Ishikawa (cell line): ENCODE results near the gene TENT5C.

Source experiments
- CEBPB ChIP-seq: IDR thresholded peaks from 2 replicates; pipeline ENCODE4 v1.6.1; 2012
- CREB1 ChIP-seq: IDR thresholded peaks from 2 replicates; pipeline ENCODE4 v1.6.1; 2012; ENCODE audit warnings: low read depth
- EGR1 ChIP-seq: IDR thresholded peaks from 2 replicates; pipeline ENCODE4 v1.6.1; 2012
- EP300 ChIP-seq: IDR thresholded peaks from 2 replicates; pipeline ENCODE4 v1.6.1; 2012; ENCODE audit warnings: borderline replicate concordance
- FOXM1 ChIP-seq: IDR thresholded peaks from 2 replicates; pipeline ENCODE4 v1.6.1; 2012; ENCODE audit warnings: low read depth, borderline replicate concordance
- NFIC ChIP-seq: IDR thresholded peaks from 2 replicates; pipeline ENCODE4 v1.6.1; 2012
- RAD21 ChIP-seq: IDR thresholded peaks from 2 replicates; pipeline ENCODE4 v1.6.1; 2012; ENCODE audit warnings: low read depth
- TAF1 ChIP-seq: IDR thresholded peaks from 2 replicates; pipeline ENCODE4 v1.6.1; 2012; ENCODE audit warnings: low read depth, mild to moderate bottlenecking
- TCF12 ChIP-seq: IDR thresholded peaks from 2 replicates; pipeline ENCODE4 v1.6.1; 2012; ENCODE audit warnings: low read depth
- TEAD4 ChIP-seq: IDR thresholded peaks from 2 replicates; pipeline ENCODE4 v1.6.1; 2012
- YY1 ChIP-seq: IDR thresholded peaks from 2 replicates; pipeline ENCODE4 v1.6.1; 2012; ENCODE audit warnings: low read depth
- ZBTB7A ChIP-seq: IDR thresholded peaks from 2 replicates; pipeline ENCODE4 v1.6.1; 2012; ENCODE audit warnings: low read depth
- TF ChIP-seq, protein P1 (sequence below): IDR thresholded peaks from 2 replicates; pipeline ENCODE4 v1.6.1; 2012
- TF ChIP-seq, protein P2 (sequence below): IDR thresholded peaks from 2 replicates; pipeline ENCODE4 v1.6.1; 2012; ENCODE audit warnings: low read depth, mild to moderate bottlenecking
- TF ChIP-seq, protein P3 (sequence below): IDR thresholded peaks from 2 replicates; pipeline ENCODE4 v1.6.1; 2012

Gene TENT5C

DNA sequence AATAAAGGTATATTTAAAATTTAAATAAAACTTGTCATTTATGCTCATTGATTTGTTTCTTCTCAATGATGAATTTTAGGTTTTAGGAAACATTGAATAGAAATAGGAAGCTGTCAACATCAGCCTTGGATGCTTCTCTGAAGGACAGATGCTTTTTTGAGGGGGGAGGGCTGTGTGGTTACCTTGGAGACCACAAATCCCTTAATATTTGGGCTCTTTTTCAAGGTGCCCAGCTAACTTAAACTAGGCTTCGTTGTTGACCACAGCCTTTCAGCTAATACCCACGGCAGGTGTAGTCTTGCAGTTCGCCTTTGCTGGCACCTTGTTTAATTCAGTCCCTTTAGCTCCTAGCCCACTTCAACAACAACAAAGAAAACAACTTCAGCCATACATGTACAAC lies 22.5 kb downstream of the TENT5C start:
- TF ChIP-seq FOXM1, result no peak

DNA sequence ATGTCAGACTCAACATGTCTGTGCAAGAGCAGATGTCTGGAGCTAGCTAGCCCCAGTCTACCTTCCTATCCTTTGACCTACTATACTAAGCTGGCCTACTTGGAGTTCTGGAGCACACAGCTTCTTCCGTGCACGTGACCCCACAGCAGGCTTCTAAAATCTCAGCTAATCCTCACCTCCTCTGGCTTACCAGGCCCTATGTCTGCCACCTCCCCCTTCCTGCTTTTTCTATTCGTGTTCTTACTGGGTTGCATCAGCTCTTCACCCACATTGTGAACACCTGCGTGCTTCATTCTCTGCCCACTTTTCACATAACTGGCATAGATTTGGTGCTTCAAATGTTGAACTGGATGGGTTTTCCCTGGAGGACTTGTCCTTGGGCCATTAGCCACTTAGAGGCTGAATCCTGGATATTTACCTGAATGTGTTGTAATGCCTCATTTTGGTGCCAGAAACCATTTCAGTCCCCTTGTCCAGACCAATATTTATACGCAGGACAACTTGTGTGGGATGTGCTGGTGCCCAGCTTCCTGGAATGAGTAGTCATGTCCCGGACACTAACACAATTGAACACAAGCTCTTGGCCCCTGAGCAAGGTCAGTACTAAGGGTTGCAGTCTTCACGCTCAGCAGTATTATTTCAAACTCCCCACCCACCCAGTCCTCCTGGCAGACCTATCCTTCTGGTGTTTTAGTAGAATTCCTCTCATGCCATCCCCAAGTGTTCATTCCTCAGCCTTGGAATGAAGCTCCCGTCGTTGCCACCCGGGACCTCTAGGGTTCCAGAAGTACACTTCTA lies 24.0 kb downstream of the TENT5C start:
- no peak for TF ChIP-seq RAD21
- TF ChIP-seq ZBTB7A, result no peak
- no peak for TF ChIP-seq TEAD4
- TF ChIP-seq FOXM1, result no peak
- no peak for TF ChIP-seq EP300
- no peak for TF ChIP-seq EGR1
- TF ChIP-seq CREB1, result no peak
- no peak for TF ChIP-seq YY1
- TF ChIP-seq, protein P1, sequence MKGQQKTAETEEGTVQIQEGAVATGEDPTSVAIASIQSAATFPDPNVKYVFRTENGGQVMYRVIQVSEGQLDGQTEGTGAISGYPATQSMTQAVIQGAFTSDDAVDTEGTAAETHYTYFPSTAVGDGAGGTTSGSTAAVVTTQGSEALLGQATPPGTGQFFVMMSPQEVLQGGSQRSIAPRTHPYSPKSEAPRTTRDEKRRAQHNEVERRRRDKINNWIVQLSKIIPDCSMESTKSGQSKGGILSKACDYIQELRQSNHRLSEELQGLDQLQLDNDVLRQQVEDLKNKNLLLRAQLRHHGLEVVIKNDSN, result no peak
- no peak for TF ChIP-seq NFIC
- TF ChIP-seq CEBPB, result no peak
- TF ChIP-seq TAF1, result no peak
- TF ChIP-seq TCF12, result no peak

DNA sequence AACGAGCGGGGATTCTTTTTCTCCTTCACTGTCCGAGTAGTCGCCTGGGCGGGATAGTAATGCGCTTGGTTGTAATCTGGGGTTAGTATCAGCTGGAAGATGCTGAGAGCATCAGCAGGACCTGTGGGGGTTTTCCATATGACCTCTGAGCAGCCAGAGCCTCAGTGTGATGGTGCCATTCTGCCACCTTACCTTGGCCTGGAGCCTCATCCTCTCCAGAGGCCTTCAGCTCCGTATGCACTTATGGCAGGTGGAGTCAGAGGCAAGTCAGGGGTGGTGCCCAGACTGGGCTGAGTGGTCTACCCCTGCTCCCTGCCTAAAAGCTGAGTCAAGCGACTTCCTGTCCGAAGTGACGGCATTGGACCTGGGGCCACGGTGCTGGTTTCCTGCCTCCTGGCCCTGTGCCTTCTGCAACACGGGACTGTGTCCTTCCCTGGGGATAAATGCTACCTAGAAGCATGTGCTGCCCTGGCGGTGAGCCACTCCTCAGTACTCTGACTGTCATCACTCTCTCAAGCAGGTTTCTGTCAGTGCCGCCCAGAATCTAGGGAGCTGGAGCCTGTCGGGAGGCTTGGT lies 24.7 kb downstream of the TENT5C start:
- no peak for TF ChIP-seq CREB1
- no peak for TF ChIP-seq TCF12
- no peak for TF ChIP-seq NFIC
- no peak for TF ChIP-seq YY1
- TF ChIP-seq, protein P2, sequence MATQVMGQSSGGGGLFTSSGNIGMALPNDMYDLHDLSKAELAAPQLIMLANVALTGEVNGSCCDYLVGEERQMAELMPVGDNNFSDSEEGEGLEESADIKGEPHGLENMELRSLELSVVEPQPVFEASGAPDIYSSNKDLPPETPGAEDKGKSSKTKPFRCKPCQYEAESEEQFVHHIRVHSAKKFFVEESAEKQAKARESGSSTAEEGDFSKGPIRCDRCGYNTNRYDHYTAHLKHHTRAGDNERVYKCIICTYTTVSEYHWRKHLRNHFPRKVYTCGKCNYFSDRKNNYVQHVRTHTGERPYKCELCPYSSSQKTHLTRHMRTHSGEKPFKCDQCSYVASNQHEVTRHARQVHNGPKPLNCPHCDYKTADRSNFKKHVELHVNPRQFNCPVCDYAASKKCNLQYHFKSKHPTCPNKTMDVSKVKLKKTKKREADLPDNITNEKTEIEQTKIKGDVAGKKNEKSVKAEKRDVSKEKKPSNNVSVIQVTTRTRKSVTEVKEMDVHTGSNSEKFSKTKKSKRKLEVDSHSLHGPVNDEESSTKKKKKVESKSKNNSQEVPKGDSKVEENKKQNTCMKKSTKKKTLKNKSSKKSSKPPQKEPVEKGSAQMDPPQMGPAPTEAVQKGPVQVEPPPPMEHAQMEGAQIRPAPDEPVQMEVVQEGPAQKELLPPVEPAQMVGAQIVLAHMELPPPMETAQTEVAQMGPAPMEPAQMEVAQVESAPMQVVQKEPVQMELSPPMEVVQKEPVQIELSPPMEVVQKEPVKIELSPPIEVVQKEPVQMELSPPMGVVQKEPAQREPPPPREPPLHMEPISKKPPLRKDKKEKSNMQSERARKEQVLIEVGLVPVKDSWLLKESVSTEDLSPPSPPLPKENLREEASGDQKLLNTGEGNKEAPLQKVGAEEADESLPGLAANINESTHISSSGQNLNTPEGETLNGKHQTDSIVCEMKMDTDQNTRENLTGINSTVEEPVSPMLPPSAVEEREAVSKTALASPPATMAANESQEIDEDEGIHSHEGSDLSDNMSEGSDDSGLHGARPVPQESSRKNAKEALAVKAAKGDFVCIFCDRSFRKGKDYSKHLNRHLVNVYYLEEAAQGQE, result no peak
- TF ChIP-seq EP300, result no peak
- TF ChIP-seq CEBPB, result no peak
- TF ChIP-seq ZBTB7A, result no peak
- no peak for TF ChIP-seq EGR1
- no peak for TF ChIP-seq TAF1

DNA sequence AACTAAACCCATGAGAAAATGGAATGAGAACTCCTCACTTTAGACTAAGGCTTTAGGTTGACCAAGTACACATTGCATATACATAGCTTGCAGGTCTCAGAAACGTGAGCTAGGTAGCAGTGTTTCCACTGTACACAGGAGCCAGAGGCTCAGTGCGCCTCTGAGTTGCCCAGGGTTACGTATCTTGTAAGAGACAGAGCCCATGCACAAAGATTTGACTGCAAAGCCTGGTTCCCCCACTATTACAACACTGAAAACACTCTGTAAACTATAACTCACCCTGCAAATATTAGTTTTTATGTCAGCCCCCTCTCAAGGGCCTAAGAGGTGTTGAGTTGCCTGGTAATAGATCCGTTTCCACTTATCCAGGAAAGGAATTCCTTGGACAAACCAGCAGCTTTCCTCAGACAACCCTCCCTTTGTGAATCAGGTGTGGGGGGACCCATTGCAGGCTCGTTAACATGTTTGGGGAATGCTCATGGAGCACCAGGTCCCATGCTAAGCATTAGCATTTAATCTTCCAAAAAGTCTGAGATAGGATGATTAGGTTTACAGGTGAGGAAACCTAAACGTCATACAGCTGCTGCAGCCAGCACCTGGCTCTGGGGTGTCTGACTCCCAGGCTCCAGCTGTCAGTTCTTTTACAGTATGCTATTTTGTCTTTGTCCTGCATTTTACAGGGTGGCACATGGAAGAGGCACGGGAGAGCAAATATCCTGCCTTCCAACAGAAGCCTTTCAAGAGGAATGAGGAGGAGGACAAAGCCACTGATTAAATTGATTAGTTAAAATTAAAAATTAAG lies 25.7 kb downstream of the TENT5C start:
- TF ChIP-seq YY1 (no peak), FOXM1 (no peak), CREB1 (no peak)
- TF ChIP-seq, protein P3, sequence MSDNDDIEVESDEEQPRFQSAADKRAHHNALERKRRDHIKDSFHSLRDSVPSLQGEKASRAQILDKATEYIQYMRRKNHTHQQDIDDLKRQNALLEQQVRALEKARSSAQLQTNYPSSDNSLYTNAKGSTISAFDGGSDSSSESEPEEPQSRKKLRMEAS, result no peak
- TF ChIP-seq, protein P2, result no peak

DNA sequence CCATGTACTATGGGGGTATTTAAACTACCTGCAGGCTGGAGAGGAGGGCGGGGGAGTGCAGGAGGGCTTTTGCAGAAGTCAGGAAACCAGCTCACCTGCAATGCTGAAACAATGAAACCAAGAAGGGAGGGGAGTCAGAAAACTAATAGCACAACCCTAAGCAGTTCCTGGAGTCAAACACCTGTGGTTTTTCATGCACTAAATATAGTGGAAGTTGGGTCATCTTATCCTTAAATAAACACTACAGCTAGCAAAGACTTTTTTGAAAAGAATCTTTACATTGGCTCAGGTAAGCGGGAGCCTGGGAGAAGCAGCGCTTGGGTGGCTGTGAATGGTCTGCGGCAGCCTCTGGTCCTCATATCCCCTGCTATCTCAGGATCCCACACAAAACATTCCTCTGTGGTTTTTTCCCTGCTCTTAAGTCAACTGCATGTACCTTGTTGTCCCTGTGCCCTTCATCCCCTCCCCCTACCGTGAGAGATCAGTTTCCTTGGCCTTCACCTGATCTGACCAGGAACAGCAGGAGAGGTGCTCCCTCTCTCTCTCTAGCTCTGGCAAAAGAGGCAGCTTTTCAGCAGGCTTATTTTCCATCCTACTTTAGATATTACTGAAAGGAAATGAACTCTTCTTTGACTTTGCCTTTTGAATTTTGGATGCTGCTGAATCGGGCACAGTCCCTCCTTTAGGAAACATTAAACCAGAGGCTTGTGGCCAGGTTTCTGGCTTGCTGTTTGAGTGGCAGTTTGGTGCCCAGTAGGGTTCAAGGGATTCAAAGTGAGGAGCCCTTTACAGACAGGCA lies 26.6 kb downstream of the TENT5C start:
- no peak for TF ChIP-seq EP300
- no peak for TF ChIP-seq CEBPB
- no peak for TF ChIP-seq CREB1
- TF ChIP-seq, protein P2, result no peak
- no peak for TF ChIP-seq EGR1
- TF ChIP-seq NFIC, result no peak
- TF ChIP-seq TAF1, result no peak
- TF ChIP-seq ZBTB7A, result no peak
- TF ChIP-seq, protein P1, result no peak
- TF ChIP-seq FOXM1, result no peak
- TF ChIP-seq TEAD4, result no peak
- no peak for TF ChIP-seq YY1
- no peak for TF ChIP-seq RAD21
- no peak for TF ChIP-seq TCF12
- TF ChIP-seq, protein P3, result no peak
